SKM-1 (cell line): ENCODE data around the gene DBF4B.
"Not testable (repeated sequence)": the region's sequence is repeated elsewhere in the genome, so short reads cannot be mapped to it uniquely, and the experiment has no call there.

ENCODE experiments used
- DNase-seq: peaks from one replicate; lab custom pipeline; 2025; ENCODE audit not compliant: unreplicated experiment; lab: John Stamatoyannopoulos, UW

DBF4B gene, protein sequence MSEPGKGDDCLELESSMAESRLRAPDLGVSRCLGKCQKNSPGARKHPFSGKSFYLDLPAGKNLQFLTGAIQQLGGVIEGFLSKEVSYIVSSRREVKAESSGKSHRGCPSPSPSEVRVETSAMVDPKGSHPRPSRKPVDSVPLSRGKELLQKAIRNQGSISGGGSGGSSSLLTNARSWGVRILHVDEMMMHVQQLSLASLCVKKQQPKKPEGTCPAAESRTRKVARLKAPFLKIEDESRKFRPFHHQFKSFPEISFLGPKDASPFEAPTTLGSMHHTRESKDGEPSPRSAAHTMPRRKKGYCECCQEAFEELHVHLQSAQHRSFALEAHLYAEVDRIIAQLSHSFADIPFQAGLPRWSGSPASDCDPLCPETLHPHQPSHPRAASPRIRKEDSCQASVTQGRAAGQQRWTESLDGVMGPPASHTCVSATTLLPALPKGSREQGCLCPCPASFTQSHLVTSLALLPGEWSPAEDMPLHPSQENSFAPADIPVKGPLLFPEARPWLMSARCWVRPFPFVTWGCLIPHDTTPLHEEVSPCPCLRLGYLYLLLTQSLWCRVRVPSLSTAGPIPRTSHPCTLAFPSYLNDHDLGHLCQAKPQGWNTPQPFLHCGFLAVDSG

DNA sequence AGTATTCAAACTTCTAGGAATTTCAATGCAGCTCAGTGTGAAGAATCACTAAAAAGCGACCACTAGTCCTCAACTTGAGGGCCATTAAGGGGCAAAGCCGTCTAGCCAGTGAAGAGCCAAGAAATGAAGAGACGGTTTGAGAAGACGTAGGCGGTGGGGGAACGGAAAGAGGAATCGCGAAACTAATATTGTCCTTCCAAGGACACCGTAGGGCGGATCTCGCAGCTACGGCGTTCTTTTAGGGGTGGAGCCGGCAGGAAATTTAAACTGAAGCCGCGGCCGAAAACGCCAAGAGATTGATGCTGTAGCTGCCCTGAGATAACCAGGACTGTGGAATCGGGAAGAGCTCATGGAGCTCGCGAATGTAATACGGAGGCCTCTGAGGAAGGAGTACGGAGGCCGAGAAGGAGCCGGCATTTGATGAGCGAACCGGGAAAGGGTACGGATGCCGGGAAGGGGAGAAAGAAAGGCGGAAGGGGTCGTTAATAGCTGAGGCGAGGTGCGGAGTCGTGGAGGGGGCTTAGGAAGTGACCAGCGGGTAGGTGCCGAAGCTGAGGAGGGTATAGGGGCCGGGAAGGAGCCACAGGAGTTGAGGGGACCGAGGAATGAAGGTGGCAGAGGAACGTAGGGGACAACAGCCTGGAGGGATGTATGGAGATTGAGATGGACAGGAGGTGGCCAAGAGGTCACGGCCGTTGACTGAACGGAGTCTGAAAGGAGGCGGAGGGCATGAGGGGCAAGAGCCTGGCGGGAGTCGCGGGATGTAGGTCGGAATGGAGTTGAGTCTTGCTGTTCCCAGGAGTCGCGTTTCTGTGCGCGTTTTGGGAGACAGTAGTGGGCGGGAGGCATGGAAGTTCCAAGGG lies at the start of gene DBF4B:
Gene DBF4B, plus strand, starts transcription at position 265 of the 863 bp plus-strand sequence. Its CDS starts 156 bp downstream, at position 421.
- peak; percentile 86 for DNase-seq

DNA sequence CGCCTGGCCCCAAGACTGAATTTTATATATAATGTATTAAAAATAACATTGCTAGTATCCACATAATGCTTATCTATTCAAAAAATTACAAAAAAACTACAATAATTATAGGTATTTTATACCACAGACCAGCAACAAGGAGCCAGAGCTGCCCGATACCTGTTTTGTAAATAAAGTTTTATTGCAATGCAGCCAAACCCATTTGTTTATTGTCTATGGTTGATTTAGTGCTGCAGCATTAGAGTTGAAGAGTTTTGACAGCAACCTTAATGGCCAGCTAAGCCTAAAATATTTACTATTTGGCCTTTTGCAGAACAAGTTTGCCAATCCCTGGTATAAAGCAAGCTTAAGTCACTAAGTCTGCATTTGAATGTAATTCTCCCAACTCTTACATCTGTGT lies 46.6 kb upstream of the DBF4B start:
- DNase-seq: no peak

DNA sequence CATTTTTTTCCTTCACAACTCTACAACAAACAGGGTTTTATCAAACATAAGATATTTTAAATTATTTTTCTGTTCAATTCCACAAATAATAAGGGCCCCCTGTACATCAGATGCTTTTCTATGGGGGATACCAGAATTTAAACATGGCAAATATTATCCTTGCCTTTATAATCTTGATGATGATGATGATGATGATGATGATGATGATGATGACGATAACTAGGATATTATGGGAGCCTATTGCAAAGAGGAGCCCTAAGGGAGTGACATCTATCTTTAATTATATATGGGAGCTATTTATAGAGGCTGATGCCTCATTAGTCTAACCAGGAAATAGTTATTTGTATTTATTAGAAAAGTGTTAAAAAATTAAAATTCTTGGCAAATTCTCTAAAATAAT lies 45.4 kb upstream of the DBF4B start:
- no peak for DNase-seq

DNA sequence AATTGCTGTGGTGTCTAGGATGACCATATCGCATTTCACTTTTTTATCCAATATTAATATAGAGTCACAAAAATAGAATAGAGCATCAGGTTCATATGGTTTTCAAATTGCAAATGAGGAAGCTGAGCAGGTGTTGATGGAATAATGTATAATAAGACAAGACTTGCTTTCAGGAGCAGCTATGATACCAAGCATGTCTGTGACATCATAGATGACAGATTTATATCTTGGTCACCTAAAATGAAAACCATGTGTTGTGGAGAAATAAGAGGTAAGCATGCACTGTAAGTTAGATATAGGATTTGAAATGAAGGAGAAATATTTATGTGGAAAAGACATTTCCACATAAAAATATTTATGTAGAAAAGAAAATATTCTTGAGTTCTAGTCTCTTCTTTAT lies 43.6 kb upstream of the DBF4B start:
- no peak for DNase-seq

DNA sequence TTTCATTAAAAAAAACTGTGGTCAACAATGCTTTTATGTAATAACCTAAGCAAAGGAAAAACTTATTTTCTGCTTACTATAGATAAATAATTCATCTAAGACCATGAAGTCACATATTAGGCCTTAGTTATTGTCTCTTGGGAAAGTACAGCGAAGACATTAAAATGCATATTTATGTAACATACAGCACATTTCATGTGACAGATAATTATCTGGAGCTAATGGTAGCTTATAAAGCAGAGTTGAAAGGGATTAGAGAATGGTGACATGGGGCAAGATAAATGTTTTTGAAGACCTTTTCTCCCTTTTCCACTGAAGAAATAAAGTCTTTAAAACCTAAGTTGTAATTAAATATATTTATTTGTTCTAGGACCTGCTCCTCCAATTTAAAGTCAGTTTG lies 42.5 kb upstream of the DBF4B start:
- DNase-seq: no peak

DNA sequence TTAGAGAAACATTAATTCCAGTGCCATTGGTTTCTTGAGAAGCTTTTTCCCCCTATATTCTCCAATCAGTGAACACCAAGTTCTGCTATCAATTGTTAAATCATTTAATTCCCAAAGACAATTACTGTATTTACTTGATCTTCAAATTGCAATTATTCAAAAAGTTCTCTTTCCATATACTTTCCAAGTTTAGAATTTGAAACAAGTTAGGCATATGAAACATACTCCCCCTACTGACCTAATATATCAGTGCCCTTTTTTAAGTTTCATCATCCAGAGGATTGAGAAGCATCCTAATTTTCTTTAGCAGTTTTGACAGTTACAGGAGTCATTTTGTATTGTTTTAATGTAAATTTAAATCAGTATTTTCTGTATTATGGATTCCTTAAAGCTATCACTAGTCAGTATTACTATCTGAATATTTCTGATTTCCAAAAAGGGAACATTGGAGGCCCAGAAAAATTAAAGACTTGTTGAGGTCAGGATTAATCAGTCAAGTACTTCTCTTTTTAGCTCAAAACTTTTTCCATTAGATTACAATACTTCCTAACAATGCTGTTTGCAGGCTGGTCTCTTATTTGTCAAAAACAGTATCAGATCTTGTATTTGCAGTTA lies 35.9 kb upstream of the DBF4B start:
- peak; percentile 38 for DNase-seq

DNA sequence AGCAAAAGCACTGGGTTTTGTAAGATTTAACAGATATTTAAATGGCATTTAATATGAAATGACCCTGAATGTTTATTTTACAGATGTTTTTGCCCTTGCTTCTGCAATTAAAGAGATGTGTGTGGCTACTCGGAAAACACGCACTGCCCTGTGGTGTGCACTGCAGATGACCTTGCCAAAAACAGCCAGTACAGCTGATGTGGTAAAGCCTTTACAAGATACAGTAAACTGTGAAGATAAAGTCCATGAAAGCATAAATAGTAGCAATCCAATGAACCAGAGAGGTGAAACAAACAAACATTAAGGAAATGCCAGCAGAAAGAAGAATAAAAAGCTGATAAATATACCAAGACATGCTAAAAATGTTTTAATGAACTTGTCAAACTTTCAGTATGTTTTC lies 34.6 kb upstream of the DBF4B start:
- DNase-seq: no peak

DNA sequence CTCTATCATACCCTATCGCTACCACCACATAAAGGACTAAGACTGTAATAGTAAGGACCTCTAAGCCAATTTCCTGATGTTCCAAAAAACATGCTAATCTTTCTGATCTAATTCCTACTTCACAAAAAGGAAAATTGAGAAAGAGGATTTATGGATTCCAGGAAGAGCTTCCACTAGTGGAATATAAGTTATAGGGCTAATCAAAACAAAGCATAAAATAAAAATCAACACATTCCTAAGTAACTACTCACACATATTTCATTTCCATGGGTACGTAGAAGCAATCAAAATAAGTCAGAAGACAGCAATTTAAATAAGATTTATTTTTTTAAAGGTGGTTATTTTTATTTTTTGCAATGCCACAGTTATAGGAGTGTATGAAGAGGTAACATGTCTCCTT lies 31.3 kb upstream of the DBF4B start:
- no peak for DNase-seq

DNA sequence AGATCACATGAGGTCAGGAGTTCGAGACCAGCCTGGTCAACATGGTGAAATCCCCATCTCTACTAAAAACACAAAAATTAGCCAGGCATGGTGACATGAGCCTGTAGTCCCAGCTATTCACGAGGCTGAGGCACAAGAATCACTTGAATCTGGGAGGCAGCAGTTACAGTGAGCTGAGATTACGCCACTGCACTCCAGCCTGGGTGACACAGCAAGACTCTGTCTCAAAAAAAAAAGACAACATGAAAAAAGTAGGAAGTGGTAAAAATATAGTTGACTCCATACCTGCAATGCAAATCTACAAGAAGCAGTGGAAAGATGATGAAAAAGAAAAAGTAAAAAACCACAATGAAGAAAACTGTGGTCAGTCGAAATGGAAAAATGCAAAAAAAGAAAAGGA lies 25.2 kb upstream of the DBF4B start:
- peak; percentile 37 for DNase-seq

DNA sequence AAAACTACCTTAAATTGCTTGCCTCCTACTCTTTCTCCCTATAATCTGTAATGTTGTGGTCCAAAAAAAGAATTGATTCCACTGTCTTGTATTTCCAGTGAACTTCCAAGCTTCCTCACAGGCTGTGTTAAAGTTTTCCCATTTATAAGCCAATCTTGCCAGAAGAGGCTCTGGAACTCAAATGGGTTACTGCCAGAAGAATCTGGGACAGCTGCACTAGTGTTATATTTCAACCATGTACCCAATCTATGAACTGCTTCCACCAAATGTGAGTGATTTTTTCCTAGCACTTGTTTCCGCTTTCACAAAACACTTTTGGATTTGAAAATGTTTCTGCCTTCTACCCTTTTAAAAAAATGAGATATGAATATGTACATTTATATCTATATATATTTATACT lies 20.7 kb upstream of the DBF4B start:
- DNase-seq: no peak

DNA sequence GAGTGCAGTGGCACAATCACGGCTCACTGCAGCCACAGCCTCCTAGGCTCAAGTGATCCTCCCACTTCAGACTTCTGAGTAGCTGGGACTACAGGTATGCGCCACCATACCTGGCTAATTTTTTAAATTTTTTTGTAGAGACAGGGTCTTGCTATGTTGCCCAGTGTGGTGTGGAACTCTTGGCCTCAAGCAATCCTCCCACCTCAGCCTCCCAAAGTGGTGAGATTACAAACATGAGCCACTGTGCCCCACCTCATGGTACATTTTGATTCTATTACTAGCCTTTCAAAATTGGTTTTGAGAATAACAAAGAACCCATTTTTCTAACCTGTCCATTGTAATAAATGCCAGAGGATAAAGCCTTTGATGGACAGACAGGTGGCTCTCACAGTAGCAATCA lies 20.3 kb upstream of the DBF4B start:
- no peak for DNase-seq

DNA sequence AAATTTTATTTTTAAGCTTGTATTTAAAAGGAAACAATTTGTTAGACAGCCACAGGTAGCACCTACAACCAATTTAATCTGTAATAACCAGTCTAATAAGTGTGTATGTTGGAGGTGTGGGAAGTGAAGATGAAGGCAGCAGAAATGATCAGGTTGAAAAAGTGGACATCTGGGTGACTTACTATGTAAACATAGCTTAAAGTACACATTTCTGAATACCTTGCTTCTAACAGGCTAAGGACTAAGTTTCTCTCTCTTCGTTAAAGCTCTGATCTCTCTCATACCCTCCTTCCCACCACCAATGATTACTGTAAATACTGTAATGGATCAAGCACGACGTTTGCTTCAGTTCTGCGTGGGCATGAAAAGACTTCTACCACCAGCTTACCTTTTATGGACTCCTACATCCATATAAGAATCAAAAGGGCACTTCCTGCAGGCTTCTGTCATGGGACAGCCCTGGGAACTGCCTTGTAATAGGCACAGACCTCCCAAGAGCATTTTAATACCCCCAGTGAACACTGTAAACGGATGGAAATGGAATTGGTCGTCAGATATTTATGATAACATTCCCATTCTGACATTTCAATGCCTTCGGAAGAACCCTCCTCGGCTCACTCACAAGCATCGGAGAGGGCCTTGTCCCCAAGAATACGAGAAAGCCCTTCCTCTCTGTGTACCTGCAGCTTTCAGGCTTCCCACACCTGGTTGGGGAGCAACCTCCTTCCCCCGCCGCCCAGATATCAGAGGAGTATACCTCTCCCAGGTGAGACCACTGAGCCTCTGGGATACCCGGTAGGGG lies 19.6 kb upstream of the DBF4B start:
- DNase-seq: no peak

DNA sequence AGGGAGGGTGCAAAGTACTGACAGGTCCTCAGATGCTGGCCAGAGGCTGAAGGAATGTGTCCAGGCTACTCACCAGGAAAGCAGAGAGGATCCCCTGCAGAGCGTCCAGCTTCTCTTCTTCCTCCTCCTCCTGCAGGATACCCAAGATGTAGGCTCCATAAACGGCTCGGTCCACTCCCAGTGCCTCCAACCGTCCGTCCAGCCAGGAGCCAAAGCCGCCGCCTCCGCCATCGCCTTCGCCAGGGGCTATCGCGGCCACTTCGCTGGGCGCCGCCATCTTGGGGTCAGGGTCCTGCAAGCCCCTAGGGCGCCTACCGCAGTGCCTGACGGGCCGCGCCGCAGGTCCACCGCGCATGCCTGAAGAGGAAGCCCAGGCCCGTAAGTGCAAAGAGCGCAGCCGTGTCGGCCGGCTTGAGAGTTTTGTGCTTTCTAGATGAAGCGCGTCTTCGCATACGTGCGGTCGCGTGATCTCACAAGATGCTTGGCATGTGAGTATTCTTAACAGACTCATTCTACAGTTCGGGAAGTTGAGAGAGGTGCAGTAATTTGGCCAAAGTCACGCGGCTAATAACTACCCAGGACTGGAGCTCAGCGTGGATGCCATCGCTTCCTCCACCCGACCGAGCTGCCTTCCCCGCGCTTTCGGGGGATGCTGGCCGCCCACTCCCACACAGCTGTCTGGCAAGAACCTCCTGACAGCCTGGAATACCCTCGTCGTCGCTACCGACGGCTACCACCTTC lies 18.8 kb upstream of the DBF4B start, which contains the start of gene CCDC43:
Gene CCDC43, minus strand, starts transcription at position 300 of the 741 bp plus-strand sequence. Its CDS starts 23 bp downstream, at position 277.
- peak; percentile 60 for DNase-seq

DNA sequence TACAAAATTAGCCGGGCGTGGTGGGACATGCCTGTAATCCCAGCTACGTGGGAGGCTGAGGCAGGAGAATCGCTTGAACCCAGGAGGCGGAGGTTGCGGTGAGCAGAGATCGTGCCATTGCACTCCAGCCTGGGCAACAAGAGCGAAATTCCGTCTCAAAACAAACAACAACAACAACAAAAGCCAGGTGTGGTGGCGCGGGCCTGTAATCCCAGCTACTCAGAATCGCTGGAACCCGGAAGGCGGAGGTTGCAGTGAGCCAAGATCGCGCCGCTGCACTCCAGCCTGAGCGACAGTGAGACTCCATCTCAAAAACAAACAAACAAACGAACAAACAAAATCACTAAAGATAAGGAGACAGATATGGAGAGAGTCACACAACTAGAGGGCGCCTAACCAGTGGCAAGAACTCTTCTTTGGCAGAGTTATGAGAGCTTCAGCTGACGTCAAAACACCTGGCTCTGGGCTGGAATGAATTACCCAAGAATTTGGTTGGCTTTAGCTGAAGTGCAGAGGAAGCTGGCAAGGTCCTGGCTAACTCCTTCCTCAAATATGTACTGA lies 17.6 kb upstream of the DBF4B start:
- peak; percentile 29 for DNase-seq

DNA sequence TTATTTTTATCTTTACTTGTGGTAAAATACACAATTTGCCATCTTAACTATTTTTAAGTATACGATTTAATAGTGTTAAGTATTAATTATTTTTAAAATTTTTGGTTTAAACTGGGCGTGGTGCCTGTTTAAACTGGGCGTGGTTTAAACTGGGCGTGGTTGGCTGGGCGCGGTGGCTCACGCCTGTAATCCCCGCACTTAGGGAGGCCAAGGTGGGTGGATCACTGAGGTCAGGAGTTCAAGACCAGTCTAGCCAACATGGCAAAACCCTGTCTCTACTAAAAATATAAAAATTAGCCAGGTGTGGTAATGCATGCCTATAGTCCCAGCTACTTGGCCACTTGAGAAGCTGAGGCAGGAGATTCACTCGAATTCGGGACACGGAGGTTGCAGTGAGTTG lies 14.9 kb upstream of the DBF4B start:
- DNase-seq: no peak

DNA sequence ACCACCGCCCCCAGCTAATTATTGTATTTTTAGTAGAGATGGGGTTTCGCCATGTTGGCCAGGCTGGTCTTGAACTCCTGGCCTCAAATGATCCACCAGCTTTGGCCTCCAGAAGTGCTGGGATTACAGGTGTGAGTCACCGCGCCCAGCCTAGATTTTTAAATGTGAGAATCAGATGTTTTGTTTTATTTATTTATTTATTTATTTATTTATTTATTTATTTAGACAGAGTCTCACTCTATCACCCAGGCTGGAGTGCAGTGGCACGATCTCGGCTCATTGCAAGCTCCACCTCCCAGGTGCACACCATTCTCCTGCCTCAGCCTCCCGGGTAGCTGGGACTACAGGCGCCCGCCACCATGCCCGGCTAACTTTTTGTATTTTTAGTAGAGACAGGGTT lies 8.2 kb upstream of the DBF4B start:
- DNase-seq: not testable (repeated sequence)

DNA sequence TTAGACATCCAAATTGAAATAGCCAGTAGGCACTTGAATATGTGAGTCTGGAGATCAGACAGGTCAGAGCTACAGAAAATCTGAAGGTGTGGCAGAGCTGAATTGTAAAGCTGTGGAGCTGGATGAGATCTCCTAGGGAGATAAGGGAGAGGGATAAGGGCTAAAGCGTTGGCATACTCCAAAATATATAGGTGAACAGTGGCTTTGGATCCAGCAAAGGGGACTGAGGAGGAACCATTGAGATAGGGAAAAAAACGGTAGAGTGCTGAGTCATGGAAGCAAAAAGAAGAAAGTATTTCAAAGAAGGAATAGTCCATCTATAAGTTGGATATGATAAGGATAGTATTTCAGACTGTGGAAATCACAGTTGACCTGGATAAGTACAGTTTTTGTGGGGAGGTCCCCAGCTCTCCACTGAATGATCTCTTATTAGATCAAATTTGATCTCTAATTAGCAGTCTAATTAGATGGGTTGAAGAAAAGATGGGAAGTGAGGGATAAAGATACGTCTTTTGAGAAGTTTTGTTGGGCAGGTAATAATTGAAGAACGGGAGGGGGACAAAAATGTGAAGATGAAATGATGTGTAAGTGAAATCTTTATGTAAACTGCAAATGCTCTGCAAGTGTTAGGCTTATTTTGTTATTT lies 587 bp upstream of the DBF4B start:
- DNase-seq: no peak

DNA sequence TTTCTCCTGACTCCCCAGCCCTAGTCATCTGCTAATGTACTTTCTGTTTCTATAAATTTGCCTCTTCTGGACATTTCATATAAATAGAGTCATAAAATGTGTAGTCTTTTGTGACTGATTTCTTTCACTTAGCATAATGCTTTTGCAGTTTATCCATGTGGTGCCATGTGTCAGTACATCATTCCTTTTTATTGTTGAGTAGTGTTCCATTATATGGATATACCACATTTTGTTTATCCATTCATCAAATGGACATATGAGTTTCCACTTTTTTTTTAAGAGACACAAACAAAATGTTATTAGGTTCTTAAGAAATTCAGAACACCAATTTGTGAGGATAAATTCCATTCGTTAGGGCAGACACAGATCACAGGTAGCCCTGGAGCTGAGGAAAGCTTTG lies 11.0 kb downstream of the DBF4B start:
- no peak for DNase-seq

DNA sequence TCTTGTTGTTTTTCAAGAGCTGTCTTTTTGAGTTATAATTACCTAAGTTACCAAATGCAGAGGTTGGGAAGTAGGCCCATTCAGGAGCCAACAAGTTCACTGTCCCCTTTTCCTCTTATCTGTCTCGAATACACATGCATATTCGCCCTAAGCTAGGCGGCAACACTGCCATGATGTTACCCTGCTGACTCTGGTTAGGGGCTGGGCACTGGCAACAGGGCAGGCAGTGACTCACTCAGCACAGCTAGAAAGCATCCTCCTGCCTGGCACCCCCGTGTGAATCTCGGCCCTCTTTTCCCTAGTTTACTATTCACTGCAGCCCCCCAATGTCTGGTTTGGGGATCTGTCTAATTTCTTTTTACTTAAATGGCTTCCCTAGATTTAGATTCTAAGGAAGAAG lies 13.8 kb downstream of the DBF4B start:
- DNase-seq: no peak
